Small intestine (tissue), 7 donors: ENCODE data around the gene PTCH1. TPM values are rescaled to one million over a fixed set of nuclear protein-coding genes. Genes with fewer than 3 reads are reported as not detected.
A peak's percentile ranks its signal among the peaks of the same experiment; 100 is the strongest.

ENCODE experiments used
- DNase-seq, 2 donors: peaks; one replicate each; pipeline versions ENCODE4 v3.0.0 to v3.0.0-alpha.2; 2013
- FAIRE-seq: peaks from 2 replicates; lab custom pipeline; 2012; peaks lifted over from hg19 to GRCh38; lab: Jason Lieb, UNC
- H3K27ac ChIP-seq, 3 donors: one replicate each; pipeline ENCODE4 v1.5.1; 2013; ENCODE audit warnings: low read length in 2 of 3, mild to moderate bottlenecking in 2 of 3, control low read depth in 1 of 3, inconsistent platforms in 1 of 3, low read depth in 1 of 3, moderate library complexity in 1 of 3
- H3K27me3 ChIP-seq, 3 donors: one replicate each; pipeline ENCODE4 v1.6.1; 2013; ENCODE audit warnings: low read length in 3 of 3, inconsistent platforms in 1 of 3; ENCODE audit not compliant: control insufficient read depth in 3 of 3, insufficient read depth in 3 of 3
- H3K36me3 ChIP-seq, 3 donors: one replicate each; pipeline ENCODE4 v1.6.1; 2013; ENCODE audit warnings: low read length in 3 of 3, inconsistent platforms in 1 of 3, low read depth in 1 of 3, mild to moderate bottlenecking in 1 of 3, moderate library complexity in 1 of 3; ENCODE audit not compliant: control insufficient read depth in 3 of 3, insufficient read depth in 2 of 3
- H3K4me1 ChIP-seq, 3 donors: one replicate each; pipeline ENCODE4 v1.6.1; 2013; ENCODE audit warnings: low read length in 2 of 3, inconsistent platforms in 1 of 3, low read depth in 1 of 3, mild to moderate bottlenecking in 1 of 3, moderate library complexity in 1 of 3; ENCODE audit not compliant: control insufficient read depth in 3 of 3, insufficient read depth in 2 of 3
- H3K4me3 ChIP-seq, 3 donors: one replicate each; pipeline ENCODE4 v1.5.1; 2013; ENCODE audit warnings: low read length in 3 of 3, control low read depth in 1 of 3, inconsistent platforms in 1 of 3, low read depth in 1 of 3, mild to moderate bottlenecking in 1 of 3, moderate library complexity in 1 of 3
- H3K9me3 ChIP-seq, 2 donors: one replicate each; pipeline ENCODE4 v1.6.1; 2013; ENCODE audit warnings: low read depth in 1 of 2, low read length in 1 of 2; ENCODE audit not compliant: control insufficient read depth in 2 of 2, insufficient read depth in 1 of 2
- WGBS, 3 donors: extraction: QIAGEN DNeasy Blood & Tissue Kit; methylation state at CpG; one replicate each; pipeline ENCODE4 v1.1.7; 2013; 5-methylcytosine and 5-hydroxymethylcytosine counted together
- polyA plus RNA-seq, 4 donors: library from polyadenylated mRNA; stranded (reverse) in 3 of 4; unstranded in 1 of 4; fragments of 200-250 nt in 3 of 4; fragments of 120-200 nt in 1 of 4; gene quantifications; one replicate each; pipeline versions ENCODE4 v1.2.1 to v1.2.3, GENCODE V29; 2013
- donor health status: healthy with polysubstance abuse.
- donor health status: control.
- donor health status: control.
- donor health status: Bipolar disorder and iron deficiency.
- donor health status: healthy.

PTCH1 gene
- polyA plus RNA-seq, 4 donors = 2.2 to 25.2 (median 5.8) TPM

DNA sequence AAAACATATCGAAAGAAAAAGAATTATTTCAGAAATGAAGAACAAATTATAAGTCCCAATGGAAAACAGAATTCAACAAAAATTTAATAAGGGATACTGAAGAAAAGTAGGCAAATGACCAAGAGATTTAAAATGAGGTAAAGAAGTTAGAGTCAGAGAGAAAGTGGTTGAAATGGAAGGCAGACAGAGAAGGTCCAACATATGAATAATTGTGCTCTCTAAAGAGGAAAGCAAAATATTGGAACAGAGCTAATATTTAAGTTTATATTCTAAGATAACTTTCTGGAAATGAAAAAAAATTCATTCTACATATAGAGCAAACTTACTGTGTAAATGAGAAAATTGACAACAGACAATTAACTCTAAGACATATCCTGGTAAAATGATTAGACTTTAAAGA, 94.1 kb downstream of the PTCH1 start:
- DNase-seq (no peak), FAIRE-seq (no peak)
- H3K9me3 ChIP-seq = peaks cover 0 to 21% of the 10 kb centered on the region in 2 donors
- WGBS, 3 donors = 94 to 97% (median 97%) methylated on average over 1 of the region's 1 CpG
- no peak overlapping the region for H3K27ac ChIP-seq
- H3K36me3 ChIP-seq = peaks cover 0 to 4% (median 2%) of the 10 kb centered on the region in 3 donors
- no peak overlapping the region for H3K4me3 ChIP-seq
- peaks cover 0 to 2% (median 0%) of the 10 kb centered on the region in 3 donors for H3K4me1 ChIP-seq
- H3K27me3 ChIP-seq = peaks cover 0 to 1% (median 0%) of the 10 kb centered on the region in 3 donors

DNA sequence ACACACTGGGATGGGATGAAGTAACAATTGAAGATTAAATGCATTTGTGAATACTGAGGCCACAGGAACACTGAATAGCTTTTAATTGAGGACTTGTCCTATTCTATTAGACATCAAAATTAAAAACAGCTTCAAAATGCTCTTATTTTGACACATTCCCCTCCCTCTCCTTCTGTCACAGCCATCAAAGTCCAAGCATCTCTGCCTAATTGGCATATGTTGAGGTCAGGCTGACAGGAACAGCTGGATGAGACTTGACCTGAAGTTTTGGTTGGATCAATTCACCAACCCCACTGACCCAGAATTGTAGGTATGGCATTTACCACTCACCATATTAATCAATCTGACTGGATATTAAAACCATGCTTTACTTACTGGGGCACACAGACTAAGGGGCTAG, 96.3 kb downstream of the PTCH1 start:
- FAIRE-seq = no peak
- no peak overlapping the region for H3K4me3 ChIP-seq

DNA sequence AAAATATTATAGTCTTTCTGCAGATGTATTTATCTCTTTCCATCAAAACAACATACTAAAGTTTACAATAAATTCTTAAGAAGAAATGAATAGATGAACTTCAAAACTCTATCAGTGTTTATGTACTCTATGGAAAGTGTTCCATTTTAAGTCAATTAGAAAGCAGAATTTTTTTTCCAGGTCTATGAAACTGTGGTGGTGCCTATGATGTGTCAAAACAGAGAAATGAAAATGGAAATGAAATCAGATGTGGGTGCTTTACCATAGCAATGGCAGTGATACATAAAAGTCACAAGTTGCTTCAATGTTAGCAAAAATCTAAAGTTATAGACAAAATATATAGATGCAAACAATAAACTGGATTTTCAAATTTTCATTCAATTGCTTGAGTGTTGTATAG, 97.3 kb downstream of the PTCH1 start:
- Histone ChIP-seq H3K9me3 (peaks cover 0 to 21% of the 10 kb centered on the region in 2 donors), H3K36me3 (peaks cover 0 to 6% (median 2%) of the 10 kb centered on the region in 3 donors), H3K4me1 (peaks cover 0 to 2% (median 0%) of the 10 kb centered on the region in 3 donors), H3K27ac (no peak overlapping the region), H3K4me3 (no peak overlapping the region), H3K27me3 (peaks cover 0 to 1% (median 0%) of the 10 kb centered on the region in 3 donors)
- no peak for FAIRE-seq
- no peak for DNase-seq

More for the DNA sequence above, 96.3 kb downstream of the PTCH1 start:
- Histone ChIP-seq H3K27me3 (peaks cover 0 to 1% (median 0%) of the 10 kb centered on the region in 3 donors), H3K27ac (no peak overlapping the region), H3K9me3 (peaks cover 0 to 21% of the 10 kb centered on the region in 2 donors), H3K36me3 (peaks cover 0 to 4% (median 2%) of the 10 kb centered on the region in 3 donors), H3K4me1 (no peaks in the 10 kb centered on the region)
- no peak for DNase-seq

DNA sequence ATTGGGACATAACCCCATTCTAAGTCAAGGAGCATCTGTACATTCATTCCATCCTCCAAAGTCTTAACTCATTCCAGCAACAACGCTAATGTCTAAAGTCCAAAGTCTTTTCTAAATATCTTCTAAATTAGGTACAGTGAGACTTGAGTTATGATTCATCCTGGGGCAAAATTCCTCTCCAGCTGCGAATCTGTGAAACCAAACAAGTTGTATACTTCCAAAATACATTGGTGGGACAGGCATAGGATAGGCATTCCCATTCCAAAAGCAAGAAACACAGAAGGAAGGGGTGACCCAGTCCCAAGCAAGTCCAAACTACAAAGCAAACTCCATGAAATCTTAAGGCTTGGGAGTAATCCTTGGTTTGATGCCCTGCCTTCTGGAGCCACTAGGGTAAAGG, 101.6 kb downstream of the PTCH1 start:
- DNase-seq = peak in 1 of 2 donors; percentile 22
- Histone ChIP-seq H3K4me3 (no peak overlapping the region), H3K36me3 (peaks cover 0 to 9% (median 0%) of the 10 kb centered on the region in 3 donors), H3K9me3 (no peaks in the 10 kb centered on the region), H3K4me1 (peaks cover 0 to 2% (median 0%) of the 10 kb centered on the region in 3 donors), H3K27ac (no peak overlapping the region), H3K27me3 (no peaks in the 10 kb centered on the region)
- FAIRE-seq = no peak
- WGBS, 3 donors = 15 to 61% (median 32%) methylated on average over 2 of the region's 2 CpGs

DNA sequence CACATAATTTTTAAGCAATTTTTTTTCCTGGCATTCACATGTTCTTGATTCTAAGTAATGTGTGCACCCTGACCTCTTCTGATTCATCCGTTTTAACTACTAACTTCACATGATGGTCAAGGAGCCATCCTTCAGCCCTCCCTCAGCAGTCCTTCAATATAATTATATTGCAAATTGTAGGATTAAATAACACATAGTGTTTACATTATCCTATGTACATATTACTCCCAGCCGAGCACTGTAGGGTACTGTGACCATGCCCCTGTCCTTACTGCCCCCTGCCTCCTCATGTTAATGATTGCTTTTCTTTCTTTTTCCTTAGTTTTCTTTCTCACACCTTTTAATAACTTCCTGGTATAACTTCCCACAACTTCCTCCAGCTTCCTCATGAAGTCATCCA, 103.0 kb downstream of the PTCH1 start:
- FAIRE-seq (no peak), DNase-seq (no peak)
- Histone ChIP-seq H3K27ac (no peak overlapping the region), H3K4me1 (peaks cover 0 to 2% (median 0%) of the 10 kb centered on the region in 3 donors), H3K27me3 (no peaks in the 10 kb centered on the region), H3K36me3 (peaks cover 0 to 9% (median 0%) of the 10 kb centered on the region in 3 donors), H3K4me3 (no peak overlapping the region), H3K9me3 (no peaks in the 10 kb centered on the region)
- 85 to 91% (median 87%) methylated on average over 2 of the region's 2 CpGs for WGBS, 3 donors

DNA sequence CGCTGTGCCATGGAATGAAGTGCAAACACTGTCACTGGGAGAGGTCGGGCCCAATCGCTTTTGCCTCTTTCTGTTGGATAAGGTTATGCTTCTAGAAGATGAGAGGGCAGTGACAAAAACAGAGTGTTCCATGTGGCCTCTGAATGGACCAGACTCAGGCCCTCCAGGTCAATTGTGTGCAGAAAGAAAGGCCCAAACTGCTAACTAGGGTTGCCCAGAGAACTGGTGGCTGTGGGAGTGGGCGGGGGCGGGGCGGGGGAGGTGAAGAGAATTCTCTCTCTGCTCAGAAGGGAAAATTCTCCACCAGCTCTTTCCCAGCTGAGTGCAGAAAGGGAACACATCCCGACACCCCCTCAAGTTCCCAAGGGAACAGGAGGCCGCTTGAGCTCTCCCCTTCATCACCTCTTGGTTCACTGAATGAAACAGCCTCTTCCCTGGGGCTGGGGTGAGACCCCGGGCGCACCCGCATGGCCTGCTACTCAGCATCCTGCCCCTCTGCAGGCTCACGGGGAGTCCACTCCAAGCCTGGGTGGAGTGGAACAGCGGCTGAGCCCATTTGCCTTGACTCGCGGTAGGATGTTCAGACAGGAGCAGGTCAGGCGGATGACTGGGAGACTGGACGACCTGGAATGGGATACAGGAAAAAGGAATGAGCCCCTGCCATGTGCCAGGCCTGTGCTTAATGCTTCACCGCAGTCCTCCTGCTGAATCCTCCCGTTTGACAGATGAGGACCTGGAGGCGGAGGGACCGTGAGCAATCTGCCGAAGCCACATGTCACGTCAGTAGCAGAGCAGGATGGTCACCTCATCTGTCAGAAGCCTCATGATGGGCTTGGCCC, 105.5 kb downstream of the PTCH1 start:
- no peak for DNase-seq
- Histone ChIP-seq H3K9me3 (no peaks in the 10 kb centered on the region), H3K27ac (no peak overlapping the region), H3K27me3 (no peaks in the 10 kb centered on the region), H3K4me3 (no peak overlapping the region), H3K4me1 (peaks cover 0 to 2% (median 0%) of the 10 kb centered on the region in 3 donors), H3K36me3 (peaks cover 0 to 9% (median 0%) of the 10 kb centered on the region in 3 donors)
- WGBS, 3 donors = 93 to 97% (median 94%) methylated on average over 23 of the region's 23 CpGs
- no peak for FAIRE-seq

DNA sequence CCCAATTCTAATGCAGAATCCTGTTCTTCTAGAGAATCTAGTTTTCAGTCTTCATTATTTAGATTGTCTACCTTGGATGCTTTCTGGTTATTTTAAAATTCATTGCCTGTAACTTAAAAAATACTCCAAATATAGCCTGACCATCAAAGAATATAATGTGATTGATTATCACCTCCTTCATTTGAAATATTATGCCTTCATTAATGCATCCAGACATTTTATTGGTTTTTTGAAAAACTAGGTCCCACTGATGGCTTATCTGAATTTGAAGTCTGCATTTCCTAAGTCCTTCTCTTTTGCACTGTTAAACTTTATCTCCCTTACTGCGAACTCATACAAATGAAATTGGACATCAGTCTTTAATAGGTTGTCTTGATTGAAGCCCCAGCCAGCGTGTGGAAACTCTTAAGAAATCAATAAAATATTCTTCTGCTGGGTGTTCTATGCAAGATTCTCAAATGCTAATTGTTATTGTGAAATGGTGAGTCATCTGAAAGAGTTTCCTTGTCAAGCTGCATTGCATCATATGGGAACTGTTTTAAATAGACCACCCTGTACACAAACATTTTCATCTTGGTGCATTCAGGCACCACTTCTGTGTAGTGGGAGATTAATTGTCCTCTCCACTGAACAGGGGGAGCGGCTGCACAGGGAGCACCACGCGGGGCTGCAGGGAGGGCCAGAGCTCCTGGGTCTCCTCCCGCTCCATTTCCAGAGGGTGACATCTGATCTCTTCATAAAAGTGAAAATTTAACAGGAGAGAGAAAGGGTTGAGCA, 106.9 kb downstream of the PTCH1 start:
- H3K4me1 ChIP-seq = no peaks in the 10 kb centered on the region
- H3K4me3 ChIP-seq = no peak overlapping the region
- WGBS, 3 donors = 62 to 90% (median 84%) methylated on average over 6 of the region's 6 CpGs
- peaks cover 0 to 7% (median 0%) of the 10 kb centered on the region in 3 donors for H3K36me3 ChIP-seq
- FAIRE-seq = no peak
- no peak overlapping the region for H3K27ac ChIP-seq
- peak; percentile 5 to 18 for DNase-seq
- no peaks in the 10 kb centered on the region for H3K9me3 ChIP-seq
- H3K27me3 ChIP-seq = no peaks in the 10 kb centered on the region

DNA sequence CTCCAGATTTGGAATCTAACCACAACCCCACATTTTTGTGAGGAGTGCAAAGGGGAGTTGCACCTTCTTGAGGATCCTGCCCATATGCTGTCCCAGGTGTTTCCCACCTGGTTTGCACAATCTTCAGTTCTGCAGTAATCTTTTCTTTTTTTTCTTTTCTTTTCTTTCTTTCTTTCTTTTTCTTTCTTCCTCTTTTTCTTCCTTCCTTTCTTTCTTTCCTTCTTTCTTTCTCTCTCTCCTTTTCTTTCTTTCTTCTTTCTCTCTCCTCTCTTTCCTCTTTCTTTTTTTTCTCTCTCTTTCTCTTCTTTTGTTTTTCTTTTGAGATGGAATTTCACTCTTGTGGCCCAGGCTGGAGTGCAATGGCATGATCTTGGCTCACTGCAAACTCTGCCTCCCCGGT, 109.2 kb downstream of the PTCH1 start:
- DNase-seq (no peak), FAIRE-seq (no peak)
- H3K4me1 ChIP-seq = no peaks in the 10 kb centered on the region
- WGBS, 3 donors = 94 to 99% (median 95%) methylated on average over 1 of the region's 1 CpG
- peaks cover 0 to 7% (median 0%) of the 10 kb centered on the region in 3 donors for H3K36me3 ChIP-seq
- no peaks in the 10 kb centered on the region for H3K9me3 ChIP-seq
- H3K4me3 ChIP-seq = no peak overlapping the region
- H3K27me3 ChIP-seq = no peaks in the 10 kb centered on the region
- no peak overlapping the region for H3K27ac ChIP-seq
